Pons (tissue), 1 donor: ENCODE results near the gene SYCP2.

Experiments used
- DNase-seq: peaks from one replicate; pipeline ENCODE4 v3.0.0-alpha.2; 2016; ENCODE audit warnings: low spot score

Gene SYCP2

GRCh38 chr20:59836767-59837166, 96.7 kb downstream of the SYCP2 start:
- DNase-seq: no peak

- DNase-seq: peak; percentile 43
These were observed 97.7 kb downstream of the SYCP2 start for GRCh38 chr20:59835448-59836395.

GRCh38 chr20:59835057-59835447, 98.4 kb downstream of the SYCP2 start:
- DNase-seq: no peak

- DNase-seq: no peak
These were observed 100.8 kb downstream of the SYCP2 start for GRCh38 chr20:59832406-59833363.

GRCh38 chr20:59831916-59832270, 101.5 kb downstream of the SYCP2 start:
- DNase-seq: no peak

GRCh38 chr20:59831024-59831915, 102.2 kb downstream of the SYCP2 start:
- DNase-seq: no peak

GRCh38 chr20:59830665-59831023, 102.8 kb downstream of the SYCP2 start:
- DNase-seq: no peak

GRCh38 chr20:59829786-59830664, 103.4 kb downstream of the SYCP2 start:
- no peak for DNase-seq

GRCh38 chr20:59829054-59829785, 104.2 kb downstream of the SYCP2 start:
- no peak for DNase-seq

GRCh38 chr20:59828125-59829053, 105.0 kb downstream of the SYCP2 start:
- no peak for DNase-seq

- no peak for DNase-seq
These were observed 106.0 kb downstream of the SYCP2 start for GRCh38 chr20:59827138-59828056.

- no peak for DNase-seq
These were observed 107.3 kb downstream of the SYCP2 start for GRCh38 chr20:59825944-59826759.

- DNase-seq: no peak
These were observed 107.9 kb downstream of the SYCP2 start for GRCh38 chr20:59825563-59825920.

GRCh38 chr20:59824711-59825562, 108.5 kb downstream of the SYCP2 start:
- DNase-seq: no peak

GRCh38 chr20:59823491-59824259, 109.8 kb downstream of the SYCP2 start:
- DNase-seq: peak; percentile 38
